Stimulated activated CD8-positive, alpha-beta memory T cell treated with anti-CD3 and anti-CD28 coated beads, Interleukin-7, amount 100 ng/mL, for 1 hour (primary cell): ENCODE results near the gene NRXN3.

Experiments
- DNase-seq, 2 donors: peaks; one replicate each; pipeline ENCODE4 v3.0.0-alpha.2; 2020; ENCODE audit warnings: low read depth in 2 of 2

The NRXN3 gene

DNA sequence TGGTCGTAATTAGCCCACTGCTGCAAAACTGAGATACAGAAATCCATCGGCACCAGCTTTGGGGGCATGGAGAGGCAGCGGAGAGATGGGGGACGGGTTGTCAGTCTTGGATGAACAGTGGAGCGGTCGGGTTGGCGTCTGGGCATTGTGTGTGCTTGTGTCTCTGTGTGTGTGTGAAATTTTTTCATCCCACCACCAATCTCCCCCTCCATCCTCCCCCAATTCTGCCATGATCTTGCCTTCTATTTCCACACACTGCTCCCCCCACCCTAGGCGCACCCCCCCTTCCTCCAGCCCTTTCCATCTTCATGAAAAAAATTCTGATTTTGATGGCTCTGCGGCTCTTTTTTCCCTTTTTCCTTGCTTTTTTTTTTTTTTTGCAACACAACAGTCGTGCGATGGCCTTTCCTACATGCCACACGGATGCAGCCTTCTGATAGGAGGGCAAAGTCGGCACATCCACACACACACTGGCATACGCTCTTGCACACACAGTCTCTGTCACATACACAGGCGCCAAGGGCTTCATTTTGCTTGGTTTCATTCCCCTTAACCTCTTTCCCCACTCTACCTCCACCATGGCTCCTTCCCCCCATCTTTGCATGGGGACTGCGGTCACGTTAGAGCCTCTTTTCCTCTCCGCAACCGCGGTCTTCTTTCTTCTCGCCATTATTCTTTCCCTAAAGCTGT lies 3.3 kb downstream of the NRXN3 start:
- no peak for DNase-seq

DNA sequence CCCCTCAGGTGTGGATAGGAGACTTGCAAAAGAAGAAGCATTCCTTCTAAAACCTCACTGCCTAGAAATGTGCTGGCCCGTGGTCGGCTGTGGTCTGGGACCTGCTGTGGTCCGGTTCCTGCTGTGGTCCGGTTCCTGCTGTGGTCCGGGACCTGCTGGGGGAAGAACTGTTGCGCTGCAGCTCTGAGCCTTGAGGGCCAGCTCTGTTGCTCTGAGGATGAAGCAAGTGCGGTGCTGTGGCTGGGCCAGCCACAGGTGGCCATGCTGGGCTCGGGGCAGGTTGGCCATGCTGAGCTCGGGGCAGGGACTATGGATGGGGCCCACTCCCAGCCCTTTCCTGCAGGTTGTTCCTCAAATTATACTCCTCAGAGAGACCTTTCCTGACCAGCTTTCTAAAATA lies 5.2 kb downstream of the NRXN3 start:
- no peak for DNase-seq

DNA sequence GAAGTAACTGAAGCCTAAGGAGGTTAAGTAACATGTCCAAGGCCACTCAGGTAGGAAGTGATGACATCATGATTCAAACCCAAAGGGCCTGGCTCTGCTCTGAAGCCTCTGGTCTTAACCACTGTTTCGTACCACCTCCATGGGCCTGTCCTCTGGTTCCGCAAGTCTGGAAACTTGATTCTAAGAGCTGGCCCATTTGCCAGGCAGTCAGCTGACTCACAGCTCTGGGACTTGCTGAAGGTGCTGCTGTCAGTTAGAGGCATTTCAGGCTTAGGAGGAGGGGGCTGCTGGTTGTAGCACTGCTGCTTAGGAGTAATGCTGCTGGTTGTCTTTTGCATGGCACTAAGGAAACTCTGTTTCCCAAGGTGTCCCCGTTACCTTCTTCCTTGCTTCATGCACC lies 7.9 kb downstream of the NRXN3 start:
- no peak for DNase-seq

DNA sequence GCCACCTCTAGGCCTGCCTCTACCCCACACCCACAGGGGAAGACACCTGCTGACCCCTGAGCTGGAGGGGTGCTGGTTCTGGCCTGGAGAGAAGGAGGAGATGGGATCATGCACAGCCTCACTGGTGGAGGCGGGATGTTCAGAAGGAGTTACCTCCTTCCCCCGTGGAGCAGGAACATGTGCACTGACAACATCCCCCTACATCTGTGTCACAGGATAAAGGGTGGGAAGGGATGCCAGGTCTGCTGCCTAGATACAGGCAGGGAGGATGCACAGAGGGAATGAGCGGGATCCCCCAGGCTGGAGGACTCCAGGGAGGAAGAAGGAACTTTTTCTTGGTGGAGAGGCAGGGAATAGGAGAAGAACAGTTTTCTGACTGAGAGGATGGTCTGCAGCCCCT lies 8.8 kb downstream of the NRXN3 start:
- no peak for DNase-seq

DNA sequence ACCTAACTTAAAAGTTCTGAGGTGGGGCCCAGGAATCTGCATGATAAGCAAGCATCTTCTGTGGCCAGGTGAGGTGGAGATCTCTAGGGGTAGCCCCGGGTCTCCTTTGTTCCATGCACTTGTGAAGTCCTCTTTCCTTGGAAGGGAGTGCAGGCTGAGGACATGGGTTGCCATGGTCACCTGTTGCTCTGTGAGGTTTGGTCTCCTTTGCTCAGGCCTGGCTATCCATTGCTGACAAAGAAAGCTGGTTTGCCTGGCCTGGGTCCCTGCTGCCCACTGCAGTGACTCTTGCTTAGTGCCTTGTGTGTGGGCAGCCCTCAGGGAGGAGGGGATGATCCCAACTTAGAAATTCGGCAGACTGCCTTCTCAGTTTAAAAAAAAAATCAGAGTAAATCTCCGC lies 11.1 kb downstream of the NRXN3 start:
- no peak for DNase-seq

DNA sequence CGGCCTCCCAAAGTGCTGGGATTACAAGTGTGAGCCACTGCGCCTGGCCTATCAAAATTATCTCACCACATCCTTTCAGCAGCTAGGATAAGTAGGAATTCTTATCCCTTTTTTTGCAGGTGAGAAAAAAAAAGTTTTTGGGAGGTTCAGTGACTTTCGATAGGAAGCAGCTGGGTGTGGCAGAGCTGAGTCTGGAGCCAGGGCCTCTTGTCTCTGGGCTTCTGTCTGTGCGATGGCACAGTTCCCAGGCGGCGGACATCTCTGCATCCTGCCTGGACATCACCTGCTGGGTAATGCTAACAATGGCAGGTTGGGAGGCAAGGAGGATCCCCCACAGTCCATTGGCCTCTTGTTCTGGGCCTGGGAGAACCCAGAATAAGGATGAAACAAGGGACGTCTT lies 12.5 kb downstream of the NRXN3 start:
- no peak for DNase-seq

DNA sequence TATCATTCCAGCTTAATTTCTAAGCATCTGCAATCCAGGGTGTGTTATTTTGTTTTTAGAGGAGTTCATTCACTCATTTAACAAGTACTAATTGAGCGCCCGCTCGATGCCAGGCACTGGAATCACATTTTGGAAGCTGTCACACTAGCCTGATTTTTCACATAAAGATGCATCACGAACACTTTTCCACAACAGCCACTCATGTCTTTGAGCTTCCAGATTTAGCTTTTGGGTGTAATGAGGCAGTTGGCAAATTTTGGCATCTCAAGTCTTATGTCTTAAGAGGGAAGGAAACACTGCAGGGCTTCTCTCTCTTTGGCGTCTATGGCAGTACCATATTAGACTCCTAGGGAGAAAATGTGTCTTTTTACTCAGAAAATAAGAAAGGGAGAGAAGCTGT lies 14.0 kb downstream of the NRXN3 start:
- no peak for DNase-seq

DNA sequence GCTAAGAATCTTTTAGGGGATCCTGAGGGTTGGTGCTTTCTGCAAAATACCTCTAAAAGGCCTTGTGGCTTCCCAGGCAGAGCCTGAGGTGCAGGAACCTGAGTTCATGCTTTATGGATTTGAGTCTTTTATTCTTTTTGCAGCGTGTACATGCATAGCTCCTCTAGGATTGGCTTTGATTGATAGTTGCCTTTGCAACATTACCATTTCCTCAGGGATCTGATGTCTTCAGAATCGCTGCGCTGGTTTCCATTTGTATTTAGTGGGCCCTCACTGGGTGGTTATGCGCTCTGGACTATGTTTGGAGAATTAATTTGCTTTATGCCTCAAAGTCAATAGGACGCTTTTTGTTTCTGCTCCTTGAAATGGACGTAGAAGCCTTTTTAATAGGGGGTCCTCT lies 16.1 kb downstream of the NRXN3 start:
- DNase-seq: no peak

DNA sequence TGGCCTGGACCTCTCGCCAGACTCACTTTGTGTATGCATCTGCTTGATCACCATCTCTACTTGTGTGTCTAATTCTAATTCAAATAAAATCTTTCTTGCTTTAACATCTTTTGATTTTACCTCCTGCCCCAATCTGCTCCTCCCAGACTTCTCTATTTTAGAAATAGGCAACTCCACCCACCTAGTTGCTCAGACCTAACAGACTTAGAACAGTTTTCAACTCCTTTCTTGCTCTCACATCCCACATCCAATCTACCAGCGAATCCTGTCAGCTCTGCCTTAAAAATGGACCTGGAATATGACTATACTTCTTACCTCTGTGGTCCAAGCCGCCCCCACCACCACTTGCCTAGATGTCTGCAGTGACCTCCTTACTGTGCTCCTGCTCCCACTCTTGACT lies 18.7 kb downstream of the NRXN3 start:
- DNase-seq: no peak

DNA sequence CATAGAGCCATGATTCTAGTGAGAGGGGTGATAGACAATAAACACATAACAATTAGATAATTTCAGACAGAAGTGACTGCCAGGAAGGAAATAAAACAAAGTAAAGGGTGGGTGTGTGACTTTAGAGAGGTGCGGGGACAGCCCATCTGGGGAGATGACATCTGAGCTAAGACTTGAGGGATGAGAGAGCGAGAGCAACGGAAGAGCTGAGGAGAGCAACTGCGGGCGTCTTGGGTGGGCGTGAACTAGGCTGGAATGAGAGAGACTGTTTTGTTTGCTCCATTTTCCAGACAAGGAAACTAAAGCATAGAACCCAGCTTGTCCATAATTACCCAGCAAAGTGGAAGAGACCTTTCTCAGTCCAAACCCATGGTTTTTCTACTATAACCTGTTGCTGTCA lies 25.3 kb downstream of the NRXN3 start:
- DNase-seq: no peak

DNA sequence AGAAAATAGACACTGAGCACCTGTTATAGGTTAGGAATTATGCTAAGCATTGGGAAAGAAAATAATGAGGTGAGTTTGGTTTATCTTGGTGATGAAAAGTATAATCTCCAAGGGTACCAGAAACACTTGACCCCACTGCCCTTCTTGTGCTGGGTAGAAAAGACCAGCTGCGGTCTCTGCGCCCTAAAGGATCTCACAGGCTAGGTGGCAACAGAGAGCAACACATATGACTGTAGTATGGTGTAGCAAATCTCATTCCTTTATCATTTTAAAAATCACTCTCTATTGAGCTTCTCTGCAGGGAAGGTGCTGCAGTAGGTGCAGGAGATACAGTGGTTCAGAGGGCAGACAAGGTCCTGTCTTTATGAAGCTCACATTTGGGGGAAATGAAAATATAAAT lies 26.1 kb downstream of the NRXN3 start:
- DNase-seq: no peak

DNA sequence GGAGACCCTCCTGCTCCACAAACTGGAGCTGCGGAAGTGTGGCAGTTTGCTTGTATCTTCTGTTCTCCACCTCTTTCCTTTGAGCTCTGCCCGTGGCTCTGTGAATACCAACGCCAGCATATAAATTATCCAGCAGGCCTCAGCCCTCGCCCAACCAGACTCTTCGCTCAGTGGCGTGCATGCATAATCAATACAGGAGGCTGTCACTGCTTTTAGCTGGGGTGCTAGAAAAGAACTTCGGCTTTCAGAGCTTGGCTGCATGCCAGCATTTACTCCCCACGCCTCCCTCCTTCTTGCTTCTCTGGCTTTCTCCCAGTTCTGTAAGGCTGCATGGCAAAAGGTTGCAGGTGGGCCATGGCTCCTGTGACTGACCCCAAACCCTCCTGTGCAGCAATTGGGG lies 26.9 kb downstream of the NRXN3 start:
- DNase-seq: no peak

DNA sequence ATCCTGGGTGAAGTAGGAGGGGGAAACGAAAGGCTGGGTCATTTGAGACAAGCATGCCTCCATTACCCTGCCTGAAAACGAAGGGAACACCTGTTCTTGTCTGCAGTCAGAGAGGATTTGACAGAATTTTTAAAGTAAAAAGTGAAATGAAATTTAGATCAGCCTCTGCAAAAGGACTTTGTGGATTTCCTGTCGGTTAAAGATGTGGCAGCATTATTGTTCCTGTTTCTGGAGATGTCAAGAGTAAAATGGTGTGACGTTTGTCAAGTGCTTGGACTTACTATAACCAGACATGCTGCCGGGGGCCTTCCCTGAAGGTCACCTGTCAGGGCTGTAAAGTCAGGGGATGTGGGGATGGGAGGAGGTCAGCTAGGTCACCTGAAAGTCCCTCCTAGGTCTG lies 32.0 kb downstream of the NRXN3 start:
- DNase-seq: no peak

DNA sequence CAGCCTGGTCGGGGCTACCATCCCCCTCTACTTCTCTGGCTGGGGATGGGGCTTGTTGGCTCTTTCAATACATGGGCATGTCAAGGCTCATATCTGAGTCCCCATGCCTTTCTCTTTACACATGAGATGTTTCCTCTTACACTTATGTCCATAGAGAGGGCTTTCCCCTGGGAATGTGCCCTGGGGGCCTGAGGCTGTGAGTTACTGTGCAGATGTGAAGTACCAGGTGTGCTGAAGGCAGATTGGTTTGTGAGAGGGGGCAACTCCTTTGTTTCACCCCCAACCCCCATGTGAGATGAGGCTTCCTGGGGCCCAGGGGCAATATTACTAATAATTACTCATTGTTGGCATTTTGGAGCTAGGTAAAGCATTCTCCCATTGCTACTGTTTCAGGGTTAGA lies 32.8 kb downstream of the NRXN3 start:
- no peak for DNase-seq

DNA sequence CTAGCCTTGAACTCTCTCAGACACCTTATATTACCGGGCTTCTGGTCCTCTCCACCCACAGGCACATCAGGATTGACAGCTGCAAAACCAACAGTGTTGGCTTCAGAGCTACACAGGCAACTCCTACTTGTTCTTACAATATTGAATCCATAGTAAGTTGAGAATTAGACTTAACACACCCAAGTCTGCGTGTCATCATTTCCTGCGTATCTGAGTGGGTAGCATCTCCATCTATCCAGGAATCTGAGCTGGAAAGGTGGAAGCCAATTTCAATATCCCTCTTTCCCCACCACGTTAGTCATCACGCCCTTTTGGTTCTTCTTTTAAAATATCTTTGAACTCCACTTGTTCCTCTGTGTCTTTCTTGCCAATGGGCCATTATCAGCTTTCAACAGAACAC lies 37.2 kb downstream of the NRXN3 start:
- DNase-seq: no peak

DNA sequence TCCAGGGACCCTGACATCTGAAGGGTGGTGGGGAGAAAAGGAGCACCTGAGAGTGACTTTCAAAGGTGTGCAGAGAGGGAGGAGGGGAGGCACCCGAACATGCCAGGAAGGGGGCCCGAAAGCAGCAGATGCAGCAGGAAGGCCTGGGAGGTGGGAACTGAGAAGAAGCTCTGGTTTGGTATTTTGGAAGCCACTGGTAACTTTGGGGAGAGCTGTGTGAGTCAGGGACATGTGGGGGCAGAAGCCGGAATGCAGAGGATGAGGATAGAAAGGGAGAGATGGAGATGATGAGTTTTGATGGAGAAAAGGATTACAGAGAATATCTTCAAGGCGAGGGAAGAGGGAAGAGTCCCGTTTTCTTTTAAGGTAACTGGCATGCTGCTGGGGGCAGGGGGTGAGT lies 50.1 kb downstream of the NRXN3 start:
- DNase-seq: no peak

DNA sequence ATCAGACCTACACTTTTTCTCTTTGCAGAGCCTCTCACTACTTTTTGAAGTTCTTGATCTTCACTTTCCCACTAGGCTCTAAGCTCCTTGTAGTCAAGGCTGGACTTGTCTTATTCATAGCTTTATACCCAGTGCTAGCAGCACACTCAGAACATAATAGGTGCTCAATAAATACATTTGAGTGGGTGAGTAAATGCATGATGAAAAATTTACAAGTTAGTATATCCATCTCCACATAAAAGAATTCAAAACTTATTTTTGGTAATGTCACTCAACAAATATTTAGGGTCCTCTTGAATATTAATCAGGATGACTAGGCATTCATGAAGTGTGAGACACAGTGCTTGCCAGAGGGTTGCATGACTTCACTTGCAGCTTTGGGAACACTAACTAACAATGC lies 52.6 kb downstream of the NRXN3 start:
- DNase-seq: no peak

DNA sequence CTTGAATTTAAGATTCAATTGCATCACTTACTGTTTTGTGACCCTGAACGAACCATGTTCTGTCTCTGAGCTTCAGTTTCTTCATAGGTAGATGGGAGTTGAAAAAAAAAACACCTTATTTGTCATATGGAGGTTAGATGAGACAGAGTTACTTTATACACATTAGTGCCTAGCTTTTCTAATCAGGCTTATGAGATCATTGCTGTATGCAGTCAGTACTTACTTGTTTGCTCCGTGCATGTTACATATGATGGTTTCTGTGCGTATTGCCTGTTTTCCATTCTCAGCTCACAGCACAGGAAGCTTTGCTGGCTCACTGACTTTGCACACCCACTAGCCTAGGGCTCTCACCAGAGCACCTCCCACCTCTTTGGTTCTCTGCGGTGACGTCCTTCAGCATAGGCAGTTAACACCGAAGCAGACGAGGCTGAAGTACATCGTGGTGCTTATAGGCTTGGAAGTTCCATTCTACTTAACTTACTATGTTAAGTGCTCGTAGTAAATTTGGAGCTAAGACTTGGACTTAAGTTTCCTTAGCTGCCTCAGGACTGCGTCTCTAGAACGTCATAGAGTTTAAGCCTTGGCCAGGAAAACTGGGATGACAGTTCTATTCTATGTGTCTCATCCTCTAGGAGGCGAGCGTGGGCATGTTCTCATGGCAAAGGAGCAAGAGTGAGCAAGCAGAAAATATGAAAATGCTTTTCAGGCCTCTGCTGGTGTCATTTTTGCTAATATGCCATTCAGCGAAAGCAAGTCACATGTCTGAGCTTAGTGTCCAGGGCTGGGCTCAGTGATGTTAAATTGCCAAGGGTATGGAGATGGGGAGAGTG lies 57.3 kb downstream of the NRXN3 start:
- no peak for DNase-seq

DNA sequence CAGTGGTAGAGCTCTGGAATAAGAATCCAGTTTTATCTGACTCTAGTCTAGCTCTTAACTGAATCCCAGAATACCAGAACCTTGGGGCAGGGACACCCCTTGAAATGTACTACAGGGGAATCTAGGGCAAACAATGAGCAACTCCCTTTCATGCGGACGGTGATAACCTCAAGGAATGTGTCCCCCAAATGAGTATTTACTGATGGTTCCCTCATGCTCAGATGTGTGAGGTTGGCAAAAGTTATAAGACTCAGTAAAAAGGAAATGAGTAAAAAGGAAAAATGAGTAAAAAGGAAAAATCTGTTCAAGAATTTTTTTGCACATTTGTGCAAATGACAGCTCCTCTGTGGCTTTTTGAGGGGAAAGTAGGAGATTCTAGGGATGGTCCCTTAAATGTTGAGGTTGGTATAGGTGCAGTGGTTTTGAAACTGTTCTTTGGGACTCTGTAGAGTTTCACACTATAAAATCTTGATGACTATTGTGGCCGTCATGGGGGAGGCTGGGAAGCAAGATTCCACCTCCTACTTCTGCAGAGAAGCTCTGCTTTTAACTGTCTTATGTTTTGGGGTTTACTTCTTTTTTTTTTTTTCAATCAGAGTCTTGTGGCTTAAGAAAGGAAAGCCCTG lies 58.6 kb downstream of the NRXN3 start:
- DNase-seq: no peak

DNA sequence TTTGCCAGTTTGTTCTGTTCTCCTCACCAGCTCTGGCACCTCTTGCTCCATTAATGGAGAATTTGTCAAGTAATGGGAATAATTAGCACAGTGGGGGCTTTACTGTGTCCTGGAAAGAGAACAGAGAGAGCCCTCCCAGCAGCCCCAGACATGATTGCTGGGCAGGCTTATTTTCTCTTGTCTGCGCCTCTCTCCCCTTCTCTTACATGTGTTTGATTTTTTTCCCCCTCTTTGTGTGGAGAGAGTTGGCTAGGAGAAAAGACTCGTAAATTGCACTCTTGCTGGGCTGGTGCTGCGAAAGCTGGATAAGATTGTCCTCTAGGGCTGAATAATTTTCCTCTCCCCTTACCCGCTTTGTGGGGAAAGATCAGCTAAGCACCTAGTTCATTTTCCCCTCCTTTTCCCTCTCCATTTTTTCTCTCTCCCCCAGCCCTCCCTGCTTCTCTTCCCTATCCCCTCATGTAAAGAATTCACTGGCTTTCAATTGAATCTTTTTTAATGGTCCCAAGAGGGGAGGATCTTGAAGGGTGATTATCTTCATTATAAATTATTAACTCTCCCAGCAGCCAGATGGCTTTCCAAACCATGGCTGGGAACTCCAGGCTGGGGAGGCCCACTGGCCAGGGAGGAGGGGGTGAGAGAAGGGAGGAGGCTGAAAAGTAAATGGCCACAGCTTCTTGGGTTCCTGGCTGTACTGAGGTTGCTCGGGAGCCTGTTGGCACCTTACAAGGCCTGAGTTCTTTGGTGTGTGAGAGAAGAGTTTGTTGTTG lies 62.2 kb downstream of the NRXN3 start:
- DNase-seq: no peak

DNA sequence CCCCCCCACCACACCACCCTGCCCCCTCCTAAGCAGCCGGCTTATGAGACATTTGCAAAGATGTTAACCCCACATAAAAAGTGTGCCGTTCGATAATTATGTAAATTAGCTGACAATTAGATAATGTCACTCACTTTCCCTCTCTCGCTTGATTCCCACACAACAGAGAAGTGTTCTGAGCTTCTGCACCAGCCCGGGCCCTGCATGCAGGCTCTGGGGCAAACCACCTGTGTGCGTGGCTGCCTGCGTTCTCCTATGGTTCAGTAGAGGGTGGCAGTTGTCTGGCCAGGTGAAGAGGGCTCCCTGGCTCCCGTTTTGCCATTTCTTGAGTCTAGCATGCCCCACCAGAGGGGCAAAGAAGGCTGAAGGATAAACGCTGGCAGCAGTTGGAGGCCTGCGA lies 68.0 kb downstream of the NRXN3 start:
- DNase-seq: no peak

DNA sequence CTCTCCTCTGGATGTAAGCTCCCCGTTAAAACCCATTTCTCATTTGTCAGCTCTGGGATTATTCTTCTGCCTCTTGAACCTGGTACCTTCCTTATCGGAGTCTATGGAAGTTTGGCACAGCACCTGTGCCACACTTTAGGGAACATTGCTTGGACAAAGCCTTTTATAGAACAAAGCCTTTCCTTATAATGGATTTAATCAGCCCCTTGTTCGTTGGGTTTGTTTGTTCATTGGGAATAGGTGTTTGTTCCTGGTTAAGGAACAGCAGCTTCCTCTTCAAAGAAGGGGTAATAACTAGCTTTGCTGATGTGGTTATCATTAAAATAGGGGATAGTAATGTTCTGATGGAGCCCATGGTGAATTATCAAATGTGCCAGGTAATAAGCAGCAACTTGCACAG lies 70.4 kb downstream of the NRXN3 start:
- DNase-seq: no peak
